NOMO-1 treated with dmso at 0.1 percent for 144 hours (cell line): ENCODE results near the gene XIAP.
"Not testable (repeated sequence)": the region's sequence is repeated elsewhere in the genome, so short reads cannot be mapped to it uniquely, and the experiment has no call there.

Experiments used
- DNase-seq: peaks from one replicate; lab custom pipeline; 2025; ENCODE audit not compliant: unreplicated experiment; lab: John Stamatoyannopoulos, UW

XIAP gene

GRCh38 chrX:123859846-123860838 is at the start of gene XIAP:
TSS of gene XIAP (plus strand) at chrX:123860053. CDS start at chrX:123885663, 25,610 bp downstream.
- DNase-seq, result peak; percentile 64

GRCh38 chrX:123814343-123814742 is 45.5 kb upstream of the XIAP start:
- no peak for DNase-seq

GRCh38 chrX:123814934-123815394 is 44.9 kb upstream of the XIAP start:
- DNase-seq, result not testable (repeated sequence)

GRCh38 chrX:123817288-123817894 is 42.5 kb upstream of the XIAP start:
- no peak for DNase-seq

GRCh38 chrX:123818243-123818642 is 41.6 kb upstream of the XIAP start:
- DNase-seq, result no peak

GRCh38 chrX:123822965-123823364 is 36.9 kb upstream of the XIAP start:
- no peak for DNase-seq

- peak; percentile 93 for DNase-seq
Measured at GRCh38 chrX:123830309-123830708, 29.5 kb upstream of the XIAP start.

GRCh38 chrX:123833387-123833786 is 26.5 kb upstream of the XIAP start:
- peak; percentile 21 for DNase-seq

GRCh38 chrX:123834116-123834515 is 25.7 kb upstream of the XIAP start:
- no peak for DNase-seq

- DNase-seq, result peak; percentile 14
Measured at GRCh38 chrX:123835661-123836371, 24.0 kb upstream of the XIAP start.

GRCh38 chrX:123845129-123845528 is 14.7 kb upstream of the XIAP start:
- not testable (repeated sequence) for DNase-seq

GRCh38 chrX:123846577-123847038 is 13.2 kb upstream of the XIAP start:
- no peak for DNase-seq

GRCh38 chrX:123847056-123847455 is 12.8 kb upstream of the XIAP start:
- DNase-seq, result no peak

GRCh38 chrX:123849096-123849495 is 10.8 kb upstream of the XIAP start:
- no peak for DNase-seq

GRCh38 chrX:123849906-123850305 is 9.9 kb upstream of the XIAP start:
- DNase-seq, result not testable (repeated sequence)

GRCh38 chrX:123851079-123851478 is 8.8 kb upstream of the XIAP start:
- no peak for DNase-seq

- DNase-seq, result no peak
Measured at GRCh38 chrX:123854329-123854728, 5.5 kb upstream of the XIAP start.

- peak; percentile 62 for DNase-seq
Measured at GRCh38 chrX:123859409-123859845, 426 bp upstream of the XIAP start.

GRCh38 chrX:123860983-123861382 is 1.1 kb downstream of the XIAP start:
- no peak for DNase-seq

GRCh38 chrX:123869488-123869887 is 9.6 kb downstream of the XIAP start:
- peak; percentile 38 for DNase-seq

GRCh38 chrX:123871309-123871708 is 11.5 kb downstream of the XIAP start:
- DNase-seq, result no peak
